Neural crest cell (in vitro differentiated cells): Measurements from ENCODE around the gene FEZF1. TPM values are rescaled to one million over a fixed set of nuclear protein-coding genes. Genes with fewer than 3 reads are reported as not detected.

Experiments
- DNase-seq: peaks from one replicate; pipeline ENCODE4 v3.0.0; 2021; ENCODE audit warnings: low read depth, mixed read lengths, low spot score
- H3K27ac Mint-ChIP-seq: one replicate; pipeline ENCODE4 v1.8.0; 2021; ENCODE audit warnings: mild to moderate bottlenecking, mixed read lengths; ENCODE audit not compliant: unreplicated experiment
- H3K27me3 Mint-ChIP-seq: 2 replicates; pipeline ENCODE4 v1.8.0; 2021; ENCODE audit warnings: low read depth, mild to moderate bottlenecking, mixed read lengths
- H3K36me3 Mint-ChIP-seq: 2 replicates; pipeline ENCODE4 v1.8.0; 2021; ENCODE audit warnings: low read depth, mild to moderate bottlenecking, mixed read lengths
- H3K4me1 Mint-ChIP-seq: 2 replicates; pipeline ENCODE4 v1.8.0; 2021; ENCODE audit warnings: mixed read lengths
- H3K4me3 Mint-ChIP-seq: one replicate; pipeline ENCODE4 v1.8.0; 2021; ENCODE audit warnings: mild to moderate bottlenecking, mixed read lengths
- H3K9me3 Mint-ChIP-seq: 2 replicates; pipeline ENCODE4 v1.8.0; 2021; ENCODE audit warnings: mixed read lengths
- CTCF ChIP-seq: fragments of 200-600 bp; sonication (generic); conservative IDR thresholded peaks from 2 replicates; pipeline ENCODE4 v1.5.0; 2021; ENCODE audit warnings: antibody characterized with exemption, mild to moderate bottlenecking
- total RNA-seq: library from RNA; stranded (reverse); gene quantifications from 2 replicates; pipeline ENCODE4 v1.2.1, GENCODE V29; 2021

FEZF1 gene
- total RNA-seq, 1 donor from 2014 or later = not detected

- peaks cover 98% of the 10 kb centered on the region for H3K27me3 Mint-ChIP-seq
- no peak for DNase-seq
Measured at GRCh38 chr7:122299624-122300210, 4.8 kb downstream of the FEZF1 start.

GRCh38 chr7:122298618-122299017 lies 5.9 kb downstream of the FEZF1 start:
- Mint-ChIP-seq H3K9me3 (no peaks in the 10 kb centered on the region), H3K27ac (no peak overlapping the region), H3K27me3 (peaks cover 98% of the 10 kb centered on the region), H3K4me1 (peaks cover 12% of the 10 kb centered on the region), H3K36me3 (no peaks in the 10 kb centered on the region), H3K4me3 (no peak overlapping the region)
- no peak for DNase-seq
- TF ChIP-seq CTCF = no peak

More at GRCh38 chr7:122299624-122300210, 4.8 kb downstream of the FEZF1 start:
- H3K36me3 Mint-ChIP-seq = no peaks in the 10 kb centered on the region
- peaks cover 18% of the 10 kb centered on the region for H3K4me1 Mint-ChIP-seq
- H3K27ac Mint-ChIP-seq = no peak overlapping the region
- peak overlapping the region; percentile 69 for H3K4me3 Mint-ChIP-seq
- TF ChIP-seq CTCF = no peak
- no peaks in the 10 kb centered on the region for H3K9me3 Mint-ChIP-seq

- TF ChIP-seq CTCF = no peak
Measured at GRCh38 chr7:122298131-122298530, 6.4 kb downstream of the FEZF1 start.

GRCh38 chr7:122291189-122291588 lies 13.4 kb downstream of the FEZF1 start:
- Mint-ChIP-seq H3K27ac (no peak overlapping the region), H3K36me3 (no peaks in the 10 kb centered on the region), H3K4me3 (no peak overlapping the region), H3K4me1 (no peaks in the 10 kb centered on the region), H3K9me3 (peaks cover 8% of the 10 kb centered on the region), H3K27me3 (peaks cover 82% of the 10 kb centered on the region)
- no peak for DNase-seq
- no peak for TF ChIP-seq CTCF

More at GRCh38 chr7:122298131-122298530, 6.4 kb downstream of the FEZF1 start:
- Mint-ChIP-seq H3K27ac (no peak overlapping the region), H3K36me3 (no peaks in the 10 kb centered on the region), H3K9me3 (no peaks in the 10 kb centered on the region), H3K4me3 (no peak overlapping the region), H3K4me1 (peaks cover 12% of the 10 kb centered on the region), H3K27me3 (peaks cover 96% of the 10 kb centered on the region)
- DNase-seq = no peak

GRCh38 chr7:122290476-122290875 lies 14.1 kb downstream of the FEZF1 start:
- peaks cover 8% of the 10 kb centered on the region for H3K9me3 Mint-ChIP-seq
- no peak for DNase-seq
- TF ChIP-seq CTCF = no peak
- no peak overlapping the region for H3K27ac Mint-ChIP-seq
- no peak overlapping the region for H3K4me3 Mint-ChIP-seq
- H3K27me3 Mint-ChIP-seq = peaks cover 75% of the 10 kb centered on the region
- H3K4me1 Mint-ChIP-seq = no peaks in the 10 kb centered on the region
- no peaks in the 10 kb centered on the region for H3K36me3 Mint-ChIP-seq
